Brain microvascular endothelial cell (primary cell): ENCODE measurements around the gene CITED1.

Experiments
- DNase-seq: peaks from one replicate; pipeline ENCODE4 v3.0.0-alpha.2; 2020
- H3K27ac ChIP-seq: fragments of 250-450 bp; sonication (Bioruptor Pico); 2 replicates; pipeline ENCODE4 v1.5.1; 2020; ENCODE audit warnings: mild to moderate bottlenecking, moderate library complexity
- H3K27me3 ChIP-seq: fragments of 250-450 bp; sonication (Bioruptor Pico); replicated peaks from 2 replicates; pipeline ENCODE4 v1.5.1; 2020; ENCODE audit warnings: mild to moderate bottlenecking
- H3K36me3 ChIP-seq: fragments of 250-450 bp; sonication (Bioruptor Pico); replicated peaks from 2 replicates; pipeline ENCODE4 v1.5.1; 2020; ENCODE audit warnings: mild to moderate bottlenecking
- H3K4me3 ChIP-seq: 2 replicates; pipeline ENCODE4 v1.5.1; 2011; ENCODE audit warnings: low read depth, mild to moderate bottlenecking, control low read depth, low read length, moderate library complexity
- CTCF ChIP-seq: IDR thresholded peaks from 2 replicates; pipeline ENCODE4 v1.5.1; 2011; ENCODE audit warnings: low read depth, mild to moderate bottlenecking, moderate library complexity, low read length, control low read depth, inconsistent platforms; ENCODE audit errors: missing control alignments
- in situ Hi-C: cut with HindIII; loops from 2 replicates; pipeline ENCODE4 v1.10.0; 2017; ENCODE audit warnings: low sequenced_read_pairs, low pct_ligation_motif_present

CITED1 gene

GRCh38 chrX:72305286-72306084 lies at the start of gene CITED1:
Gene CITED1, minus strand, starts transcription at chrX:72305914. Its CDS starts 3,045 bp downstream, at chrX:72302869.
- TF ChIP-seq CTCF, result no peak
- Histone ChIP-seq H3K36me3 (no peaks in the 10 kb centered on the region), H3K4me3 (peak within 1 kb of the TSS; percentile 55), H3K27ac (no peak within 1 kb of the TSS), H3K27me3 (peaks cover 84% of the 10 kb centered on the region)
- no peak for DNase-seq
- in situ Hi-C loops, result no loop called here

GRCh38 chrX:72352786-72353185 lies 47.1 kb upstream of the CITED1 start:
- TF ChIP-seq CTCF, result no peak
- Histone ChIP-seq H3K36me3 (no peaks in the 10 kb centered on the region), H3K4me3 (no peak overlapping the region), H3K27me3 (peaks cover 13% of the 10 kb centered on the region), H3K27ac (no peak overlapping the region)
- in situ Hi-C loops, result no loop called here
- no peak for DNase-seq

- DNase-seq, result no peak
- H3K27ac ChIP-seq, result no peak overlapping the region
- TF ChIP-seq CTCF, result no peak
- peaks cover 14% of the 10 kb centered on the region for H3K27me3 ChIP-seq
- H3K36me3 ChIP-seq, result no peaks in the 10 kb centered on the region
- in situ Hi-C loops, result no loop called here
- H3K4me3 ChIP-seq, result no peak overlapping the region
Observed at GRCh38 chrX:72351606-72352334, 46.1 kb upstream of the CITED1 start.

GRCh38 chrX:72349190-72349589 lies 43.5 kb upstream of the CITED1 start:
- Histone ChIP-seq H3K27ac (no peak overlapping the region), H3K36me3 (no peaks in the 10 kb centered on the region), H3K4me3 (no peak overlapping the region), H3K27me3 (peaks cover 10% of the 10 kb centered on the region)
- DNase-seq, result no peak
- in situ Hi-C loops, result no loop called here
- TF ChIP-seq CTCF, result no peak

- in situ Hi-C loops, result no loop called here
- Histone ChIP-seq H3K27ac (no peak overlapping the region), H3K36me3 (no peaks in the 10 kb centered on the region), H3K4me3 (no peak overlapping the region), H3K27me3 (peaks cover 6% of the 10 kb centered on the region)
- DNase-seq, result no peak
- no peak for TF ChIP-seq CTCF
Observed at GRCh38 chrX:72348247-72348979, 42.7 kb upstream of the CITED1 start.
